Trophoblast cell (in vitro differentiated cells and primary cell): Measurements from ENCODE around the gene METRNL.
"Not testable (repeated sequence)": the region's sequence is repeated elsewhere in the genome, so short reads cannot be mapped to it uniquely, and the experiment has no call there.

Experiments
- DNase-seq, 2 donors: peaks; one replicate each; pipeline ENCODE4 v3.0.0-alpha.2; 2016
- H2AFZ ChIP-seq: 2 replicates; pipeline ENCODE4 v1.6.1; 2013; ENCODE audit warnings: low read length, moderate library complexity, mild to moderate bottlenecking; ENCODE audit not compliant: insufficient read depth, poor library complexity
- H2AK5ac ChIP-seq: 2 replicates; pipeline ENCODE4 v1.6.1; 2013; ENCODE audit warnings: mild to moderate bottlenecking, low read length
- H2BK120ac ChIP-seq: 2 replicates; pipeline ENCODE4 v1.6.1; 2013; ENCODE audit warnings: low read length, mild to moderate bottlenecking, moderate library complexity; ENCODE audit not compliant: insufficient read depth, poor library complexity
- H2BK12ac ChIP-seq: 2 replicates; pipeline ENCODE4 v1.6.1; 2013; ENCODE audit warnings: mild to moderate bottlenecking, low read length, moderate library complexity
- H2BK5ac ChIP-seq: 2 replicates; pipeline ENCODE4 v1.6.1; 2013; ENCODE audit warnings: low read length, low read depth, moderate library complexity, mild to moderate bottlenecking; ENCODE audit not compliant: poor library complexity
- H3K14ac ChIP-seq: 2 replicates; pipeline ENCODE4 v1.6.1; 2013; ENCODE audit warnings: mild to moderate bottlenecking, low read length
- H3K18ac ChIP-seq: 2 replicates; pipeline ENCODE4 v1.6.1; 2013; ENCODE audit warnings: mild to moderate bottlenecking, low read length
- H3K23ac ChIP-seq: 2 replicates; pipeline ENCODE4 v1.6.1; 2013; ENCODE audit warnings: low read length
- H3K27ac ChIP-seq: 2 replicates; pipeline ENCODE4 v1.5.1; 2013; ENCODE audit warnings: low read depth, mild to moderate bottlenecking, inconsistent platforms, low read length, moderate library complexity
- H3K27me3 ChIP-seq: 2 replicates; pipeline ENCODE4 v1.6.1; 2013; ENCODE audit warnings: inconsistent platforms, mild to moderate bottlenecking, low read length, moderate library complexity; ENCODE audit not compliant: insufficient read depth
- H3K36me3 ChIP-seq, 2 experiments: 1 replicate in 1 of 2; 2 replicates in 1 of 2; pipeline ENCODE4 v1.6.1; 2013; ENCODE audit warnings: low read length in 2 of 2, mild to moderate bottlenecking in 2 of 2, moderate library complexity in 1 of 2; ENCODE audit not compliant: insufficient read depth in 2 of 2, control insufficient read depth in 1 of 2
- H3K4ac ChIP-seq: 2 replicates; pipeline ENCODE4 v1.6.1; 2013; ENCODE audit warnings: low read depth, mild to moderate bottlenecking, low read length, moderate library complexity
- H3K4me1 ChIP-seq, 2 experiments: 1 replicate in 1 of 2; 2 replicates in 1 of 2; pipeline ENCODE4 v1.6.1; 2013; ENCODE audit warnings: low read length in 2 of 2, mild to moderate bottlenecking in 2 of 2, moderate library complexity in 1 of 2; ENCODE audit not compliant: insufficient read depth in 2 of 2, control insufficient read depth in 1 of 2
- H3K4me2 ChIP-seq: 2 replicates; pipeline ENCODE4 v1.6.1; 2013; ENCODE audit warnings: inconsistent platforms, mild to moderate bottlenecking, low read length, moderate library complexity
- H3K4me3 ChIP-seq: 2 replicates; pipeline ENCODE4 v1.5.1; 2013; ENCODE audit warnings: mild to moderate bottlenecking, low read depth, low read length, inconsistent platforms
- H3K79me1 ChIP-seq: one replicate; pipeline ENCODE4 v1.6.1; 2013; ENCODE audit warnings: low read length
- H3K79me2 ChIP-seq: 2 replicates; pipeline ENCODE4 v1.6.1; 2013; ENCODE audit warnings: low read length, mild to moderate bottlenecking; ENCODE audit not compliant: control insufficient read depth, insufficient read depth, poor library complexity
- H3K9ac ChIP-seq: 2 replicates; pipeline ENCODE4 v1.6.1; 2013; ENCODE audit warnings: mild to moderate bottlenecking, low read length
- H3K9me3 ChIP-seq: 2 replicates; pipeline ENCODE4 v1.6.1; 2013; ENCODE audit warnings: low read depth, mild to moderate bottlenecking, control low read depth, inconsistent platforms, low read length; ENCODE audit not compliant: insufficient read depth
- H4K12ac ChIP-seq: 2 replicates; pipeline ENCODE4 v1.6.1; 2013; ENCODE audit warnings: low read depth, mild to moderate bottlenecking, low read length, moderate library complexity
- H4K8ac ChIP-seq: 2 replicates; pipeline ENCODE4 v1.6.1; 2013; ENCODE audit warnings: low read depth, mild to moderate bottlenecking, low read length, moderate library complexity
- H4K91ac ChIP-seq: one replicate; pipeline ENCODE4 v1.6.1; 2013; ENCODE audit warnings: low read depth, mild to moderate bottlenecking, low read length, moderate library complexity
- WGBS: extraction: QIAGEN DNeasy Blood & Tissue Kit; methylation state at CpG from one replicate; pipeline ENCODE4 v1.1.7; 2013; ENCODE audit warnings: missing lambda C conversion rate; ENCODE audit not compliant: insufficient read length, insufficient coverage; ENCODE audit errors: extremely low coverage; 5-methylcytosine and 5-hydroxymethylcytosine counted together

Gene METRNL

GRCh38 chr17:83036666-83037065 is 42.7 kb upstream of the METRNL start:
- Histone ChIP-seq H3K27me3 (no peaks in the 10 kb centered on the region), H3K79me2 (no peaks in the 10 kb centered on the region), H3K4me1 (peaks cover 0 to 3% of the 10 kb centered on the region in 2 experiments), H3K14ac (no peak overlapping the region), H3K9me3 (peaks cover 4% of the 10 kb centered on the region), H2BK12ac (no peak overlapping the region), H2BK5ac (no peak overlapping the region), H3K27ac (no peak overlapping the region), H2BK120ac (no peak overlapping the region), H3K23ac (peak overlapping the region; percentile 63), H2AK5ac (no peak overlapping the region), H4K12ac (no peak overlapping the region), H3K79me1 (no peaks in the 10 kb centered on the region), H3K4me2 (no peak overlapping the region), H2AFZ (no peak overlapping the region), H3K4me3 (no peak overlapping the region), H3K18ac (no peak overlapping the region), H3K36me3 (peaks cover 0 to 3% of the 10 kb centered on the region in 2 experiments), H4K91ac (no peak overlapping the region), H4K8ac (no peak overlapping the region), H3K9ac (no peak overlapping the region), H3K4ac (no peak overlapping the region)
- no peak for DNase-seq
- no CpG with 5 or more reads among the region's 7 CpGs for WGBS

- Histone ChIP-seq H2BK5ac (no peak overlapping the region), H3K9me3 (peaks cover 5% of the 10 kb centered on the region), H3K4ac (no peak overlapping the region), H3K9ac (no peak overlapping the region), H3K23ac (no peak overlapping the region), H3K4me3 (no peak overlapping the region), H3K27ac (no peak overlapping the region), H3K36me3 (peaks cover 3 to 5% of the 10 kb centered on the region in 2 experiments), H4K12ac (no peak overlapping the region), H2AFZ (no peak overlapping the region), H3K14ac (no peak overlapping the region), H3K79me1 (no peaks in the 10 kb centered on the region), H3K18ac (no peak overlapping the region), H2AK5ac (no peak overlapping the region), H4K91ac (no peak overlapping the region), H2BK12ac (no peak overlapping the region), H3K4me1 (peaks cover 0 to 3% of the 10 kb centered on the region in 2 experiments), H3K79me2 (no peaks in the 10 kb centered on the region), H2BK120ac (no peak overlapping the region), H3K27me3 (no peaks in the 10 kb centered on the region), H4K8ac (no peak overlapping the region), H3K4me2 (no peak overlapping the region)
- no peak for DNase-seq
- no CpG with 5 or more reads among the region's 30 CpGs for WGBS
Observed at GRCh38 chr17:83037084-83037873, 42.1 kb upstream of the METRNL start.

DNA sequence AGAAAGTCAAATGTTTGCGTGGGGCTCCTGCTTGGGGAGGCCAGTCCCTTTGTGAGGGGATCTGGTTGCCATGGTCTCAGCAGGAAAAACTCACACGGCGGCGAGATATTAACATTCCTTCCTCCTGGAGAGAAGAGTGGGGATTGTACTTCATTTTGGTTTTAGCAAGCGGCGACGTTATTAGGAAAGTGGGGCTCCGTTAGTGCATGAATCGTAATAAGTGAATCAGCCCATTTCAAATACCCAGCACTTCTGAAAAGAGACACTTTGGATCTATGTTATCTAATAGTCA is 41.6 kb upstream of the METRNL start:
- no peak for DNase-seq

GRCh38 chr17:83038983-83039382 is 40.4 kb upstream of the METRNL start:
- H2AFZ ChIP-seq, H4K8ac ChIP-seq, H3K79me2 ChIP-seq, H4K91ac ChIP-seq, H2BK120ac ChIP-seq, H2BK5ac ChIP-seq, H3K4me1 ChIP-seq, H3K14ac ChIP-seq, H3K4ac ChIP-seq, H3K4me2 ChIP-seq, H3K79me1 ChIP-seq, H3K9me3 ChIP-seq, H3K27me3 ChIP-seq, H2AK5ac ChIP-seq, H3K36me3 ChIP-seq, H3K23ac ChIP-seq, H3K9ac ChIP-seq, H3K27ac ChIP-seq, H2BK12ac ChIP-seq, H3K4me3 ChIP-seq, H4K12ac ChIP-seq, H3K18ac ChIP-seq, DNase-seq: not testable (repeated sequence)
- no CpG with 5 or more reads among the region's 24 CpGs for WGBS

More for the DNA sequence above, 41.6 kb upstream of the METRNL start:
- Histone ChIP-seq H3K9ac (no peak overlapping the region), H4K8ac (no peak overlapping the region), H3K4ac (no peak overlapping the region), H2AFZ (no peak overlapping the region), H3K4me2 (no peak overlapping the region), H2BK5ac (no peak overlapping the region), H3K4me1 (no peaks in the 10 kb centered on the region), H3K79me2 (no peaks in the 10 kb centered on the region), H3K9me3 (peaks cover 5% of the 10 kb centered on the region), H3K27ac (no peak overlapping the region), H4K12ac (no peak overlapping the region), H2BK120ac (no peak overlapping the region), H4K91ac (no peak overlapping the region), H2BK12ac (no peak overlapping the region), H3K18ac (no peak overlapping the region), H3K36me3 (peaks cover 3% of the 10 kb centered on the region in 2 experiments), H2AK5ac (no peak overlapping the region), H3K4me3 (no peak overlapping the region), H3K79me1 (no peaks in the 10 kb centered on the region), H3K23ac (no peak overlapping the region), H3K27me3 (no peaks in the 10 kb centered on the region), H3K14ac (no peak overlapping the region)
- WGBS: no CpG with 5 or more reads among the region's 9 CpGs
